ENCODE data around the gene C3.

Gene C3

GRCh38 chr19:6740589-6741343 is 20.3 kb upstream of the C3 start:
- peak in 1 of 2 experiments; percentile 59 for DNase-seq (ENCODE audit: low read depth in 1 of 2, low spot score in 1 of 2)
- no peak for TF ChIP-seq JUND (IDR thresholded peaks at IDR 0.05; ENCODE audit: low read depth)
- in situ Hi-C loops (cut with HindIII; ENCODE audit: low pct_unique_long_range_greater_than_20kb, low sequenced_read_pairs), result no loop called here

DNA sequence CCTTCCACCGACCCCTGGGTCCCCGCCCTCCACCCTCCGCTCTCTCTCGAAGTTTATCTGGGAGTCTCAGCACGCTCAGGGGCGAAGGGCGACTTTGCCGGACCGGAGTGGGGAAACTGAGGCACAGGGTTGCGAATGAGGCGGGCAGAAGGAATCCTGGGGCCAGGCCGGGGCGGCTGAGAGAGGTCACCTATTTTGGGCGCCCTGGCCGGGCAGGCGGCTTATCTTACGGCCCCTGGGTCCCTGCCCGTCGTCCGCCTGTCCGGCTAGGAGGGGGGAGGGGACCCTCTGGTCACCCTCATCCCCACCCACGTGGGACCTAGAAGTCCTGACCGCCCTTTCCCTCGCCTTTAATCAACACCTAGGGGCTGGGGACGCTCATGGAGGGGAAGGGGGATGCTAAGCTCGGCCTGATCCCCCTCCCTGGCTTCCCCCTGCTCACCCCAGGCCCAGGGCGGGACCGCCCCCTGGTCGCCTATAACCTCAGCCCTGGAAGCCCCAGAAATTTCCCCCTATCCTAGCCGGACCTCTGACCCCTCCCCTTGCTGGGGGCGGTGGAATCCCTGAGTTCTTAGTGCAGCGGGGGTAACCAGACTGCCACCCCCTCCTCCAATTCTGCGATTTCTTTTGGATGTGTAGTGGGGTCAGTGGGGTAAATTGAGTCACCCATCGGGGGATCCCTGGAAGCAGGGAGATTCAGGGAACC is 19.6 kb upstream of the C3 start:
- no peak for TF ChIP-seq JUND (IDR thresholded peaks at IDR 0.05; ENCODE audit: low read depth)
- DNase-seq (ENCODE audit: low read depth in 1 of 2, low spot score in 1 of 2), result peak in 1 of 2 experiments; percentile 28
- in situ Hi-C loops (cut with HindIII; ENCODE audit: low pct_unique_long_range_greater_than_20kb, low sequenced_read_pairs), result no loop called here

- DNase-seq (ENCODE audit: low read depth in 1 of 2, low spot score in 1 of 2), result peak in 1 of 2 experiments; percentile 80
- in situ Hi-C loops (cut with HindIII; ENCODE audit: low pct_unique_long_range_greater_than_20kb, low sequenced_read_pairs), result no loop called here
- no peak for TF ChIP-seq JUND (IDR thresholded peaks at IDR 0.05; ENCODE audit: low read depth)
Measured at GRCh38 chr19:6739390-6739882, 19.0 kb upstream of the C3 start, which contains the start of gene TRIP10. TRIP10 (plus strand) TSS chr19:6739680; CDS start chr19:6739762, 82 bp downstream.

DNA sequence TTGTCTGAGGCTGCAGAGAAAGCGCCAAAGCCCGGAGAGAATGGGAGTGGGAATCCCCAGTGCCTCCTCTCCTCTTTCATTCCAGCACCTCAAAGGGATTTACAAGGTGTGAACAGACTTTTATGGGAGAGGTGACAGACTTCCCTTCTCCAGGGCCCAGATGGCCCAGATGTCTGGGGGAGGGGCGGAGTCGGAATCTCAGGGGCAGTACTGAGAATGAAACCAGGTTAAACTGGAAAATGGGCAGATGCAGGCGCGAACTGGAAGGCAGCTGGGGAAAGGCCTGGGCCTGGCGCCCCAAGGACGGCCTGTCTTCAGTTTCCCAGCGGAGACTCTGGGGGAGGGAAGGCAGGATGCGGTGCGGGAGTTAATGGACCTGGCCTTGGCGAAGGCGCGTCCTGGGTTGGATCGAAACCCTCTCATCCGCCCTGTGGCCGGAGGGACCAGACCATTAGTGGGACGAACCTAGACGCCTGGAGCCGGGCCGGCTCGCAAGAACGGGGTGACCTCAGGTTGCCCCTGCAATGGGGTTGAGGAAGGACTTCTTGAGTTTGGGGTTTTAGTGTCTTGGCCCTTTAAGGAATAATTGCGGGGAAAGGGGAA is 18.4 kb upstream of the C3 start:
- no peak for TF ChIP-seq JUND (IDR thresholded peaks at IDR 0.05; ENCODE audit: low read depth)
- in situ Hi-C loops (cut with HindIII; ENCODE audit: low pct_unique_long_range_greater_than_20kb, low sequenced_read_pairs), result no loop called here
- no peak for DNase-seq (ENCODE audit: low read depth in 1 of 2, low spot score in 1 of 2)

DNA sequence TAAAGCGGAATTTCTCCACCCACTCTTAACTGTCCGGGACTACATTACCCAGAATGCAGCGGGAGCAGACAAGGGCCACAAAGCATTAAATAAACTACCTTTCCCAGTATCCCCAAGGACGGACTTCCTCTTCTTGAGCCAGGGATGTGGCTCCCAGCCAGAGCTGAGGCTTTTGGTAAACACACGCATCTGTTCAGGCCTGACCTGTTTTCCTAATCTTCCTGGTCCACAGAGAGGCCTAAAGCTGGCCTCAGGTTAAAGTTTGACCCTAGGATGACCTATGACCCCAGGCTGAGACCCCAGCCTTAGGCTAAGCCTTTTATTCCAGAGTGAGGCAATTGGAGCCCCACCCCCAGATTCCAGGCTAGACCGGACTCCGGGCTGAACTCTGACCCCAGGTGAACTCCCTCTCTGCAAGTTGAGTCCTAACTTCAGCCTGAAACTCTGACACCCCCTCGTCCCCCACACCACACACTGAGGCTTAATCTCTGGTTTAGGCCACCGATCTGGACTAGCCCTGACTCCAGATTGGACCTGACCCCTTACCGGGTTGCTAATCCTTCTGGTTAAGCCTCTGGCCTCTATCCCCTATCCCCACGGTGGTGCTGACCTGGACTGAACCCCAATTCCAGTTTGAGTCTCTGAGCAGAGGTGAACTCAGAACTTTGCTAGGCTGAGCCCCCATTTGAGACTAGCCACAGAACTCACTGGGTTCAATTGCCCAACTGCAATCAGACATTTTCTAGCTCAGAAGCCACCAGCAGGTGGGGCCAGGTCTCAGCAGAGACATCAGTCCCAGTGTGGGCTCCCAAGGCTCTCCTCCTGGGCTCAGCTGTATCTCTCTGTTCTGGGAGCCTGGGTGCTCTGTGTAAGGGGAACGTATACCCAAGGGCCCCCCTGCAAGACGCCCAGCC is 17.7 kb upstream of the C3 start:
- TF ChIP-seq JUND (IDR thresholded peaks at IDR 0.05; ENCODE audit: low read depth), result no peak
- peak in 1 of 2 experiments; percentile 87 for DNase-seq (ENCODE audit: low read depth in 1 of 2, low spot score in 1 of 2)
- in situ Hi-C loops (cut with HindIII; ENCODE audit: low pct_unique_long_range_greater_than_20kb, low sequenced_read_pairs), result no loop called here

DNA sequence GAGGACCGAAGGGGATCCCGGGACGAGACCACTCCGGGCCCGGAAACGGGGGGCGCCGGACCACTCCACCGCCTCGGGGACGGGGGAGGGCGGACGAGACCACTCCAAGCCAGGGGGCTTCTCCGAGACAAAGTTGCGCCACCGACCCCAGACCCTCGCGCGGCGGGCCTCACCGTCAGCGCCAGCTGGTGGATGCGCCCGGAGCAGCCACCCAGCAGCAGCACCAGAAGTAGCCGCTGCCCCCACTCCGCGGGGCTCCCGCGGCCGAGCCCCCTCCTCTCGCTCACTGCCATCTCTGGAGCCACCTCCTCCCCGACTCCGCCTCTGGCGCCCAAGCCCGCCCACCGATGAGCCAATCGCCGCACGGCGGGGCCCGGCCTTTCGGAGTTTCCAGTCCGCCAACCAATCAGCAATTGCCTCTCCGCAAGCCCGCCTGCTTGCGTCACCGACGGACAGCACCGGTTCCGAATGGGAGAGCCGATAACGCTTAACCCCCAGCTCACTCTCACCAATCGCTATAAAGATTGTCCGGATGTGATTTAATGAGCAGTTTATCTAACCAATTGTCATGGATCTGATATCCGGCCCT is 16.9 kb upstream of the C3 start, which contains the start of gene GPR108:
Gene GPR108, minus strand, starts transcription at position 297 of the 589 bp plus-strand sequence. Its CDS starts 4 bp downstream, at position 293.
- in situ Hi-C loops (cut with HindIII; ENCODE audit: low pct_unique_long_range_greater_than_20kb, low sequenced_read_pairs), result no loop called here
- peak; percentile 94 to 100 for DNase-seq (ENCODE audit: low read depth in 1 of 2, low spot score in 1 of 2)
- TF ChIP-seq JUND (IDR thresholded peaks at IDR 0.05; ENCODE audit: low read depth), result no peak

GRCh38 chr19:6736917-6737283 is 16.4 kb upstream of the C3 start:
- DNase-seq (ENCODE audit: low read depth in 1 of 2, low spot score in 1 of 2), result no peak
- in situ Hi-C loops (cut with HindIII; ENCODE audit: low pct_unique_long_range_greater_than_20kb, low sequenced_read_pairs), result no loop called here
- TF ChIP-seq JUND (IDR thresholded peaks at IDR 0.05; ENCODE audit: low read depth), result no peak

DNA sequence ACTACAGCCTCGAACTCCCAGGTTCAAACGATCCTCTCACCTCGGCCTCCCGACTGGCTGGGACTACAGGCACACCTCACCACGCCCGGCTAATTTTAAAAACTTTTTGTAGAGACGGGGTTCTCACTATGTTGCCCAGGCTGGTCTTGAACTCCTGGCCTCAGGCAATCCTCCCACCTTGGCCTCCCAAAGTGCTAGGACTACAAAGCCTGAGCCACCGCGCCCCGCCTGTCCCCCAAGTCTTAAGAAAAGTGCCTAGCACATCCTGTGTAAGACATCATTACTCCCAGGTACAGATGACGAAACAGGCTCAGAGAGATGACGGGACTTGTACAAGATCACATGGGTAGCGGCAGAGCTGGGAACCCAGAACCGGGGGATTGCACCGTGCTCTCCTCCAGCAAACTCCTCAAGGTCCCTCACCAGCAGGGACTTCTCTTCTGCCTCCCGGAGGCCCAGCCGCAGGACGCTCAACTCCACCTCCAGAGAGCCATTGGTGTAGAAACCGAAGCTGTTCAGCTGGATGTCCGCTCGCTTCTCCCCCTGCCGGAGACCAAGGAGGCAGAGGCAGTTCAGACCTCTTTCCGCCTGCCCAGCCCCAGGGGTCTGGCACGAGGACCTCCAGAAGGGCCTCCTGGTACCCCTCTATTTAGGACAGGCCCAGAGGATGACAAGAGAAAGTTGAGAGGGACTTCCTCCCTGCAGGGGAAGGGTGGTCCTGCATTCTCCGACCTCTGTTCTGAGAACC is 15.9 kb upstream of the C3 start:
- in situ Hi-C loops (cut with HindIII; ENCODE audit: low pct_unique_long_range_greater_than_20kb, low sequenced_read_pairs), result no loop called here
- peak; percentile 69 to 87 for DNase-seq (ENCODE audit: low read depth in 1 of 2, low spot score in 1 of 2)
- TF ChIP-seq JUND (IDR thresholded peaks at IDR 0.05; ENCODE audit: low read depth), result no peak

DNA sequence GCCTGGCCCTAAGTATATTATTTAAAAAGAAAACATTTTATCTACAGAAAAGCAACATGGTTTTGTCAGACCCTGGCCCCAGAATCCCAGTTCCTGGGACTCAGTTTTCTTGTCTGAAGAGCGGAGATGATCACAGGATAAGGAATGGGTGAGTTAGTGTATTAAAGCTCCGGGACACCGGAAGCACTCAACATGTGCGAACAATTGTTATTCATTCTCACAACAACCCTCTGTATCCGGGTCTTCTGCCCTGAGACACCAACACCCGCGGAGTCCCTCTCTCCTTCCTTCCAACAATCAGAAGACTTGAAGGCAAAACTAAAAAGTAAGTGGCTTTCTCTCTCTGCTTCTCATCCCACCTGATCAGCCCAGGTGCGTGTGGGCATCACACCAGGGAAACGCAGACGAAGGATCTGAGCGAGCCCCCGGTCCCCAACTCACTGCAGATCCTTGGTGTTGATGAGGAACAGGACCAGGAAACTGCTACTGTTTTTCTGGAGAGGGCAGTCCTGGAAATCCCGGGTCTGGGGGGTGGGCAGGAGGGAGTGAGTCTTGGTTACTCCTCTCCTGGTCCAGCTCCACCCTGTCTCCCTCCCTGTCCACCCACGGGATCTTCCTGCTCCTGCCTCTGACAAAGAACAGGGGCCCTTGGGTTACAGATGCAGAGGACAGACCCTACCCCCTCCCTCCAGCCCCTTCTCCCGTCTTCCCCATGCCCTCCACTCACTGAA is 14.9 kb upstream of the C3 start:
- in situ Hi-C loops (cut with HindIII; ENCODE audit: low pct_unique_long_range_greater_than_20kb, low sequenced_read_pairs), result no loop called here
- no peak for TF ChIP-seq JUND (IDR thresholded peaks at IDR 0.05; ENCODE audit: low read depth)

GRCh38 chr19:6734096-6734696 is 13.7 kb upstream of the C3 start:
- no peak for TF ChIP-seq JUND (IDR thresholded peaks at IDR 0.05; ENCODE audit: low read depth)
- DNase-seq (ENCODE audit: low read depth in 1 of 2, low spot score in 1 of 2), result no peak
- in situ Hi-C loops (cut with HindIII; ENCODE audit: low pct_unique_long_range_greater_than_20kb, low sequenced_read_pairs), result no loop called here

More for the DNA sequence above, 14.9 kb upstream of the C3 start:
- DNase-seq (ENCODE audit: low read depth in 1 of 2, low spot score in 1 of 2), result no peak

All from T47D (cell line).